GM12878 (cell line): Measurements from ENCODE around the gene MEGF6. TPM values are rescaled to one million over a fixed set of nuclear protein-coding genes. Genes with fewer than 3 reads are reported as not detected.
"Not testable (repeated sequence)": the region's sequence is repeated elsewhere in the genome, so short reads cannot be mapped to it uniquely, and the experiment has no call there.

ENCODE experiments used
- ATAC-seq: fragments of 200-7000 bp; cut with Tn5 transposase; 3 replicates; pipeline ENCODE4 v1.9.1; 2020; ENCODE audit warnings: mild to moderate bottlenecking, moderate library complexity
- BruUV-seq: library from RNA; stranded (reverse); fragments of 400-500 nt; replicated peaks from 2 replicates; lab custom pipeline; 2021; lab: Mats Ljungman, UMichigan
- CTCF ChIA-PET: fragments of 300-600 bp; sonication (Branson Sonifier 250); formaldehyde crosslinking; extraction: SDS; loops from one replicate; lab custom pipeline; 2021; ENCODE audit warnings: inconsistent platforms; lab: Yijun Ruan, JAX
- POLR2A ChIA-PET: fragments of 350-600 bp; formaldehyde crosslinking; extraction: SDS; loops from one replicate; lab custom pipeline; 2021; ENCODE audit warnings: inconsistent platforms; lab: Charles Lee
- RAD21 ChIA-PET: fragments of 300-600 bp; sonication (Branson Sonifier 250); formaldehyde crosslinking; loops from one replicate; lab custom pipeline; 2023; ENCODE audit warnings: antibody characterized with exemption; ENCODE audit not compliant: unreplicated experiment; lab: Charles Lee
- SMC1A ChIA-PET: fragments of 300-600 bp; sonication (Branson Sonifier 250); formaldehyde crosslinking; loops from one replicate; lab custom pipeline; 2023; ENCODE audit not compliant: unreplicated experiment, uncharacterized antibody; lab: Charles Lee
- DNase-seq: peaks from one replicate; pipeline ENCODE4 v3.0.0-alpha.2; 2011; ENCODE audit warnings: low read depth, low spot score
- FAIRE-seq: peaks from 3 replicates; lab custom pipeline; 2011; peaks lifted over from hg19 to GRCh38; lab: Jason Lieb, UNC
- H2AFZ ChIP-seq: 2 replicates; pipeline ENCODE4 v1.6.0; 2011; ENCODE audit warnings: low read depth, low read length, control low read depth; ENCODE audit not compliant: control insufficient read depth
- H3K27ac ChIP-seq: 2 replicates; pipeline ENCODE4 v1.5.1; 2011; ENCODE audit warnings: control low read depth; ENCODE audit not compliant: control insufficient read depth, insufficient read depth
- H3K27me3 ChIP-seq, 2 experiments: replicated peaks in 1 of 2; 2 replicates each; pipeline versions ENCODE4 v1.6.0 to v1.6.1; 2011; ENCODE audit warnings: low read length in 1 of 2; ENCODE audit not compliant: control insufficient read depth in 2 of 2, insufficient read depth in 2 of 2
- H3K36me3 ChIP-seq, 2 experiments: 2 replicates each; pipeline ENCODE4 v1.5.1; 2011; ENCODE audit warnings: low read length in 1 of 2; ENCODE audit not compliant: control insufficient read depth in 2 of 2, insufficient read depth in 2 of 2
- H3K4me1 ChIP-seq: 2 replicates; pipeline ENCODE4 v1.6.1; 2011; ENCODE audit warnings: mild to moderate bottlenecking, low read length, moderate library complexity, mixed read lengths; ENCODE audit not compliant: control insufficient read depth, insufficient read depth
- H3K4me2 ChIP-seq: 2 replicates; pipeline ENCODE4 v1.6.0; 2011; ENCODE audit warnings: control low read depth; ENCODE audit not compliant: control insufficient read depth, insufficient read depth
- H3K4me3 ChIP-seq: fragments of 200-600 bp; sonication (generic); 2 replicates; pipeline ENCODE4 v1.5.1; 2016
- H3K79me2 ChIP-seq: 2 replicates; pipeline ENCODE4 v1.6.0; 2011; ENCODE audit warnings: low read length; ENCODE audit not compliant: control insufficient read depth, insufficient read depth
- H3K9ac ChIP-seq: 2 replicates; pipeline ENCODE4 v1.8.0; 2011; ENCODE audit warnings: low read length, control low read depth, mixed read lengths; ENCODE audit not compliant: control insufficient read depth, insufficient read depth
- H3K9me3 ChIP-seq: replicated peaks from 3 replicates; pipeline ENCODE4 v1.5.1; 2011; ENCODE audit warnings: mild to moderate bottlenecking, low read length; ENCODE audit not compliant: control insufficient read depth, insufficient read depth
- H4K20me1 ChIP-seq: 2 replicates; pipeline ENCODE4 v1.6.0; 2011; ENCODE audit not compliant: control insufficient read depth, insufficient read depth
- ATF7 ChIP-seq: fragments of 450-650 bp; IDR thresholded peaks from 2 replicates; pipeline ENCODE4 v1.6.1; 2016; ENCODE audit warnings: low read depth, mild to moderate bottlenecking
- BRCA1 ChIP-seq: IDR thresholded peaks from 2 replicates; pipeline ENCODE4 v1.6.1; 2011; ENCODE audit warnings: low read depth, low read length, improper control_type of control experiment
- SREBF2 ChIP-seq: IDR thresholded peaks from 2 replicates; pipeline ENCODE4 v1.6.1; 2012; ENCODE audit warnings: mild to moderate bottlenecking, low read length
- WGBS: methylation state at CpG from one replicate; pipeline ENCODE4 v1.1.6; 2016; ENCODE audit warnings: low lambda C conversion rate; ENCODE audit not compliant: insufficient replicate concordance, insufficient coverage; ENCODE audit errors: missing lambda C conversion rate; 5-methylcytosine and 5-hydroxymethylcytosine counted together
- in situ Hi-C: fragments of 300-500 bp; cut with MboI; formaldehyde crosslinking; loops from 9 replicates; pipeline ENCODE4 v1.14.3; 2018; ENCODE audit warnings: mixed read lengths
- intact Hi-C: fragments of 100-400 bp; cut with micrococcal nuclease; formaldehyde crosslinking; loops from one replicate; pipeline ENCODE4 v1.14.2; 2022; ENCODE audit not compliant: unreplicated experiment
- polyA plus RNA-seq, 11 experiments: library from polyadenylated mRNA; depleted of rRNA in 4 of 11; unstranded in 6 of 11; stranded (reverse) in 5 of 11; fragments of >200 nt; fragmentation: Nextera tagmentation in 4 of 11; fragmentation: Illumina TruSeq in 1 of 11; extraction: Ambion mirVana in 4 of 11; extraction: Trizol in 1 of 11; gene quantifications; 1 replicate in 1 of 11; 2 replicates in 10 of 11; pipeline versions ENCODE4 v1.2.1 to v1.2.3, GENCODE V29; 2011 to 2016; ENCODE audit warnings: inconsistent platforms in 2 of 11, missing spikeins in 2 of 11, low read depth in 1 of 11
- total RNA-seq, 4 experiments: library from RNA; depleted of rRNA in 3 of 4; stranded (reverse); fragments of >200 nt in 3 of 4; fragmentation: Illumina TruSeq in 1 of 4; extraction: Trizol in 1 of 4; gene quantifications; 2 replicates each; pipeline versions ENCODE4 v1.2.1 to v1.2.3, GENCODE V29; 2013 to 2021

Gene MEGF6
- total and polyA plus RNA-seq, 10 of the 15 experiments (the other 5 are each of a cell fraction or from before 2014, with no cell fraction given): 0.03 to 0.41 TPM; not detected in 8

DNA sequence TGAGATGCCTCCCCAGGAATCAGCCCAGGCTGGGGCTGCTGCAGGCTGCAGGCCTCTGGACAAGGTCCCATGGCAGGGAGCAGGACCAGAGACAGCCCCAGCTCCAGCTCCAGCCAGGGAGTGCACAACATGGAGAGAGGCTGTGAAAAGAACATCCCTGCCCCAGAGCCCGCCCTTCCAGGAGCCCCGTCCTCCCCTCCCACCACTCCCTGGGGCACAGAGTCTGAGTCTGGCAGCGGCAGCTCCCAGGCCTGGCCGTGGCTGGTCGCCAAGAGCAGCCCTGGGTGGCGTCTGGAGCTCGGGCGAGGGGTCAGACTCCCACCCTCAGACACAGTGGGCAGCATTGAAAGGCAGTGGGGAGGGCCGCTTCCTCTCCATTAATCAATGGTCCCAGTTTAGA lies 37.8 kb downstream of the MEGF6 start:
- no TSS peak for BruUV-seq
- Histone ChIP-seq H3K4me2 (no peak overlapping the region), H3K9me3 (no peaks in the 10 kb centered on the region; the same call in 2 of the 3 replicates), H3K79me2 (no peaks in the 10 kb centered on the region), H3K4me1 (no peaks in the 10 kb centered on the region)
- in situ Hi-C loops: no loop called here
- ChIA-PET POLR2A (no interaction called here), RAD21 (no interaction called here), SMC1A (no interaction called here)
- no peak for FAIRE-seq
- 15% methylated on average over 9 of the region's 9 CpGs for WGBS
- TF ChIP-seq BRCA1 (no peak), SREBF2 (no peak), ATF7 (no peak)
- TF ChIP-seq, all 136 proteins: peak for 0
- Histone ChIP-seq H3K27me3 (no peaks in the 10 kb centered on the region), H3K27ac (no peak overlapping the region), H4K20me1 (no peaks in the 10 kb centered on the region), H3K4me3 (no peak overlapping the region), H2AFZ (no peak overlapping the region), H3K36me3 (no peaks in the 10 kb centered on the region), H3K9ac (no peak overlapping the region)
- CTCF ChIA-PET: interaction anchor here (0.6 kb wide), 1 partner anchor 1171 kb away, joined by 3 read pairs; no protein-coding TSS in a partner anchor
- DNase-seq: no peak
- intact Hi-C loops: no loop called here
- ATAC-seq: no peak

DNA sequence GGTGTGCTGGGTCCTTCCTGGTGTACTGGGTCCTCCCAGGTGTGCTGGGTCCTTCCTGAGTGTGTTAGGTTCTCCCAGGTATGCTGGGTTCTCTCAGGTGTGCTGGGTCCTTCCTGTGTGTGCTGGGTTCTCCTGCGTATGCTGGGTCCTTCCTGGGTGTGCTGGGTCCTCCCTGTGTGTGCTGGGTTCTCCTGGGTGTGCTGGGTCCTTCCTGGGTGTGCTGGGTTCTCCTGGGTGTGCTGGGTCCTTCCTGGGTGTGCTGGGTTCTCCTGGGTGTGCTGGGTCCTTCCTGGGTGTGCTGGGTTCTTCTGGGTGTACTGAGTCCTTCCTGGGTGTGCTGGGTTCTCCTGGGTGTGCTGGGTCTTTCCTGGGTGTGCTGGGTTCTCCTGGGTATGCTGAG lies 38.7 kb downstream of the MEGF6 start:
- H3K4me1 ChIP-seq, H3K9me3 ChIP-seq, DNase-seq, H3K79me2 ChIP-seq, H3K36me3 ChIP-seq, intact Hi-C loops, H3K27me3 ChIP-seq, POLR2A ChIA-PET, BruUV-seq, H4K20me1 ChIP-seq, H3K4me2 ChIP-seq, ATAC-seq, SMC1A ChIA-PET, in situ Hi-C loops, H3K27ac ChIP-seq, H2AFZ ChIP-seq, H3K9ac ChIP-seq, FAIRE-seq, RAD21 ChIA-PET, H3K4me3 ChIP-seq: not testable (repeated sequence)
- 8% methylated on average over 1 of the region's 1 CpG for WGBS
- CTCF ChIA-PET: interaction anchor here (0.6 kb wide), 1 partner anchor 1170 kb away, joined by 3 read pairs; no protein-coding TSS in a partner anchor
